NB4 (cell line): Measurements from ENCODE around the gene LDHA.

Experiments
- DNase-seq: peaks from one replicate; pipeline ENCODE4 v3.0.0; 2010; ENCODE audit warnings: low read depth
- H3K4me3 ChIP-seq: one replicate; pipeline ENCODE4 v1.5.1; 2011; ENCODE audit warnings: mild to moderate bottlenecking, low read depth, low read length, moderate library complexity
- CTCF ChIP-seq: IDR thresholded peaks from one replicate; pipeline ENCODE4 v1.5.1; 2012; ENCODE audit warnings: low read depth, low read length
- MAX ChIP-seq: IDR thresholded peaks from 2 replicates; pipeline ENCODE4 v1.6.1; 2011; ENCODE audit warnings: low read depth, low read length
- MYC ChIP-seq: IDR thresholded peaks from 2 replicates; pipeline ENCODE4 v1.6.1; 2011; ENCODE audit warnings: low read depth, low read length
- POLR2A ChIP-seq: IDR thresholded peaks from 2 replicates; pipeline ENCODE4 v1.6.1; 2011; ENCODE audit warnings: mild to moderate bottlenecking; ENCODE audit not compliant: insufficient read length; ENCODE audit errors: extremely low read depth

The LDHA gene

DNA sequence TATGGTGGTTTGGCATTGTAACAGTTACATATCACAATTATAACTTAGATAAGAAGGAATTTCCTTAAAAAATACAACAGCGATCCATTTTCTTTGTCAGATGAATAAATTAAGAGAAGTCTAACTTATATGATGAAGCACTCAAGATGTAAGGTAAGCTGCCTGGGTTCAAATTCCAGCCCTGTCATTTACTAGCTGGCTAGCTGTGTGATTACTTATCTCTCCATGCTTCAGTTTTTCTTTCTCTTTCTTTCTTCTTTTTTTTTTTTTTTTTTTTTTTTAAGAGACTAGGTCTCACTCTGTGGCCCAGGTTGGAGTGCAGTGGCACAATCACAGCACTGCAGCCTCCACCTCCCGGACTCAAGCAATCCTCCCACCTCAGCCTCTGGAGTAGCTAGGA, 22.2 kb upstream of the LDHA start:
- no peak overlapping the region for H3K4me3 ChIP-seq
- TF ChIP-seq POLR2A (no peak), MAX (no peak), MYC (no peak), CTCF (no peak)
- DNase-seq = no peak

DNA sequence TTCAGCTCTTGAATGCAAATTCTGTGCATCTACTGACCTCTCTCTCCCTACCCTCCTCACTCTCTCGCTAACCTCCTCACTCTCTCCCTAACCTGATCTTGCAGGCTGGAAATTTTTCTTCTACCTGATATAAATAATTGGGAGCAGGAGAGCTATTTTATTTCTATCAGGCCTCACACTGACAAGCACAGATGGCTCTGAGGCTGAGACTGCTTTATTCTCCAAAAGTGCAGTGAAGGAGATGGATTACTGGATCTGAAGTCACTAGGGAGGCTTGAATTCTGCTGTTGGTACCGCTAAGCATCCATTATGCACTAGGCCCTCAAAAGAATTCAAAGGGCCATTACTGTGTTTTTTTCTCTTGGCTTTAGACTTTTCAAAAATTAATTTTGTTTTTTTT, 19.4 kb upstream of the LDHA start:
- no peak for DNase-seq
- H3K4me3 ChIP-seq = no peak overlapping the region
- TF ChIP-seq CTCF (no peak), MYC (no peak), MAX (no peak), POLR2A (no peak)

DNA sequence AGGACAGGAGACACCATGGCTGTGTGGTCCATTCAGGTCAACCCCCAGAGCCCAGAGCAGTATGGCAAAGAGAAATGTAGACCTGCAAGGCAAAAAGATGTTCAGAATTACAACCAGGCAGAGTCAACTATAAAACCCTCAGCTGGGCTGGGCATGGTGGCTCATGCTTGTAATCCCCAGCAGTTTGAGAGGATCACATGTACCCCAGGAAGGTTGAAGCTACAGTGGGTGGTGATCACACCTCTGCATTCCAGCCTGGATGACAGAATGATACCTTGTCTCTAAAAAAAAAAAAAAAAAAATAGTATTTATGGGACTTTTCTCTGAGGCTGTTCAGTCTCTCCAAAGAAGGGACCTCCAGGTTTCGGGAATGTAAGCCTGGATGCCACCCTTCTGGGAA, 18.4 kb upstream of the LDHA start:
- TF ChIP-seq MYC (no peak), POLR2A (no peak), CTCF (no peak), MAX (no peak)
- no peak for DNase-seq
- no peak overlapping the region for H3K4me3 ChIP-seq

GRCh38 chr11:18379201-18379600, 15.2 kb upstream of the LDHA start:
- DNase-seq = no peak
- no peak overlapping the region for H3K4me3 ChIP-seq
- TF ChIP-seq MAX (no peak), POLR2A (no peak), MYC (no peak), CTCF (no peak)

DNA sequence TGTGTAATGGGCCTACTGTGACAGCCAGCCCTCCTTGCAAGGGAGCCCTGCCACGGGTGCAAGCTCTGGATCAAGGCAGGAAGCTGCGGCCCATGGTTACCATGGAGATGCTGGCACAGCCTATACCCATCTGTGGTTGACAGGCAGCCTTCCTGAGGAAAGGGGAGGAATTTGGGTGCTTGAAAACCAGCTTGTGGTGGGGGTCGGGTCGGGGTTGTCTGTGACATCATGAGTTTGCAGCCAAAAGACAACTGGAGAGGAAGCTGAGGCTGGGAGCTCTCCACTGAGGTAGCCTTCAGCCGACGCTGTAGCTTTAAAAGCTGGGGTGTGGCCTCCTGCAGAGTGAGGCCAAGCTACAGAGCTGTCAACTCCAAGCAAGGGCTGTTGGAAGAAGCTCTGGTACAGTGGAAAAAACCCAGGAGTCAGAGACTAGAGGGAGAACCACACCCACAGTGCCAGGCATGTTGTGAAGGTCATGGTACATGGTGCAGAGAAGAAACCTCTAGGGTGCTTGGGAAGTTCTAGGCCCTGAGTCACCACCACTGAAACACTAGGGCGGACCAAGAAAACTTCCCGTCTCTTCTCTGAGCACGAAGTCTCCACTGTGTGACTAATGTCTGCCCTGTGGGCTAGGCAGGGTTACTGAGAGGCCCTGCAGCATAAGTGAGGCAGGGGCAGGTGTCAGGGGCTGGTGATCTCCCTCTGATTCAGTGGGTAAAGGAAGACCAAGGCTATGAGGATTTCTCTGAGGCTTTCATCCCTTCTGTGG, 10.8 kb upstream of the LDHA start:
- H3K4me3 ChIP-seq = peak overlapping the region; percentile 18
- DNase-seq = peak; percentile 92
- TF ChIP-seq MYC (no peak), POLR2A (no peak), CTCF (no peak), MAX (no peak)
